Endothelial cell of umbilical vein (primary cell): ENCODE measurements around the gene CFHR2. TPM values are rescaled to one million over a fixed set of nuclear protein-coding genes. Genes with fewer than 3 reads are reported as not detected.
"Not testable (repeated sequence)": the region's sequence is repeated elsewhere in the genome, so short reads cannot be mapped to it uniquely, and the experiment has no call there.

Source experiments
- BruUV-seq: library from RNA; stranded (reverse); fragments of 400-500 nt; replicated peaks from 2 replicates; lab custom pipeline; 2021; lab: Mats Ljungman, UMichigan
- CTCF ChIA-PET: fragments of 300-600, 350-600 bp; sonication (Branson Sonifier 250); formaldehyde crosslinking; loops from one replicate; lab custom pipeline; 2021; ENCODE audit warnings: antibody characterized with exemption, inconsistent platforms; lab: Charles Lee
- POLR2A ChIA-PET: fragments of 300-600, 350-600 bp; sonication (Branson Sonifier 250); formaldehyde crosslinking; loops from one replicate; lab custom pipeline; 2021; ENCODE audit warnings: antibody characterized with exemption, inconsistent platforms; lab: Charles Lee
- DNase-seq: peaks from one replicate; pipeline ENCODE4 v3.0.0-alpha.2; 2011; ENCODE audit warnings: low read depth, low spot score
- FAIRE-seq: peaks from 2 replicates; lab custom pipeline; 2011; peaks lifted over from hg19 to GRCh38; lab: Jason Lieb, UNC
- H2AFZ ChIP-seq: 2 replicates; pipeline ENCODE4 v1.6.0; 2012; ENCODE audit warnings: low read depth, low read length, control low read depth, inconsistent platforms
- H3K27ac ChIP-seq: 2 replicates; pipeline ENCODE4 v1.5.1; 2011; ENCODE audit warnings: low read depth, mild to moderate bottlenecking, control low read depth, low read length, moderate library complexity; ENCODE audit not compliant: insufficient read depth
- H3K27me3 ChIP-seq, 2 experiments: 2 replicates each; pipeline versions ENCODE4 v1.6.0 to v1.6.1; 2011; ENCODE audit warnings: low read length in 2 of 2, mixed read lengths in 1 of 2; ENCODE audit not compliant: control insufficient read depth in 2 of 2, insufficient read depth in 2 of 2
- H3K36me3 ChIP-seq, 2 experiments: 2 replicates in 1 of 2; 3 replicates in 1 of 2; pipeline ENCODE4 v1.5.1; 2011; ENCODE audit warnings: low read length in 2 of 2, mild to moderate bottlenecking in 1 of 2, moderate library complexity in 1 of 2; ENCODE audit not compliant: control insufficient read depth in 2 of 2, insufficient read depth in 2 of 2; ENCODE audit errors: extremely low read depth in 1 of 2
- H3K4me1 ChIP-seq: 3 replicates; pipeline ENCODE4 v1.5.1; 2011; ENCODE audit warnings: mild to moderate bottlenecking, low read length; ENCODE audit not compliant: control insufficient read depth, insufficient read depth; ENCODE audit errors: extremely low read depth
- H3K4me2 ChIP-seq: 2 replicates; pipeline ENCODE4 v1.6.1; 2011; ENCODE audit warnings: low read length, control low read depth, mixed read lengths; ENCODE audit not compliant: insufficient read depth
- H3K4me3 ChIP-seq, 3 experiments: fragments of 200-600 bp in 1 of 3; sonication (generic), shearing (Covaris generic) in 1 of 3; replicated peaks in 1 of 3; 2 replicates each; pipeline ENCODE4 v1.5.1; 2011 to 2016; ENCODE audit warnings: control low read depth in 3 of 3, low read length in 3 of 3, mild to moderate bottlenecking in 2 of 3, inconsistent platforms in 1 of 3, low read depth in 1 of 3, moderate library complexity in 1 of 3; ENCODE audit not compliant: insufficient read depth in 1 of 3
- H3K79me2 ChIP-seq: 2 replicates; pipeline ENCODE4 v1.6.0; 2012; ENCODE audit warnings: low read length, inconsistent platforms; ENCODE audit not compliant: control insufficient read depth, insufficient read depth
- H3K9ac ChIP-seq: replicated peaks from 2 replicates; pipeline ENCODE3; 2011; ENCODE audit warnings: low read length, control low read depth; ENCODE audit not compliant: insufficient read depth; ENCODE audit errors: extremely low read depth
- H3K9me1 ChIP-seq: replicated peaks from 3 replicates; pipeline ENCODE4 v1.6.0; 2011; ENCODE audit warnings: mild to moderate bottlenecking, low read length; ENCODE audit not compliant: control insufficient read depth, insufficient read depth; ENCODE audit errors: extremely low read depth
- H3K9me3 ChIP-seq: replicated peaks from 2 replicates; pipeline ENCODE4 v1.5.1; 2012; ENCODE audit warnings: low read length, inconsistent platforms; ENCODE audit not compliant: control insufficient read depth, insufficient read depth
- H4K20me1 ChIP-seq: replicated peaks from 2 replicates; pipeline ENCODE3; 2011; ENCODE audit warnings: mild to moderate bottlenecking, low read length; ENCODE audit not compliant: control insufficient read depth, insufficient read depth; ENCODE audit errors: extremely low read depth
- EZH2 ChIP-seq: IDR thresholded peaks from 2 replicates; pipeline ENCODE4 v1.6.1; 2012; ENCODE audit warnings: borderline replicate concordance, low read depth, mild to moderate bottlenecking, moderate library complexity, low read length, inconsistent platforms; ENCODE audit not compliant: severe bottlenecking
- FOS ChIP-seq: IDR thresholded peaks from 2 replicates; pipeline ENCODE4 v1.6.1; 2011; ENCODE audit warnings: mild to moderate bottlenecking, low read length, moderate library complexity, borderline replicate concordance; ENCODE audit not compliant: insufficient read depth
- GATA2 ChIP-seq: IDR thresholded peaks from 2 replicates; pipeline ENCODE4 v1.7.0; 2011; ENCODE audit warnings: low read depth, mild to moderate bottlenecking, moderate library complexity, mixed read lengths, low read length; ENCODE audit not compliant: insufficient read length, insufficient read depth
- JUN ChIP-seq: IDR thresholded peaks from 2 replicates; pipeline ENCODE4 v1.6.1; 2011; ENCODE audit warnings: borderline replicate concordance, low read depth; ENCODE audit not compliant: insufficient read length, insufficient read depth
- MYC ChIP-seq: IDR thresholded peaks from one replicate; pipeline ENCODE4 v1.6.1; 2011; ENCODE audit warnings: mild to moderate bottlenecking, low read depth, low read length
- POLR2A ChIP-seq: IDR thresholded peaks from 2 replicates; pipeline ENCODE4 v1.6.1; 2012; ENCODE audit warnings: low read depth, mild to moderate bottlenecking, control low read depth, low read length
- POLR2AphosphoS5 ChIP-seq: IDR thresholded peaks from 2 replicates; pipeline ENCODE4 v1.6.1; 2012; ENCODE audit warnings: low read depth, mild to moderate bottlenecking, control low read depth, low read length, moderate library complexity; ENCODE audit not compliant: insufficient read depth
- dilution Hi-C: fragments of 300-500 bp; cut with MboI; formaldehyde crosslinking; loops from one replicate; pipeline ENCODE4 v1.15.0; 2019; ENCODE audit warnings: low sequenced_read_pairs; ENCODE audit not compliant: extremely low pct_ligation_motif_present
- intact Hi-C: fragments of 100-400 bp; cut with micrococcal nuclease; formaldehyde crosslinking; loops from one replicate; pipeline ENCODE4 v1.10.0; 2022
- polyA plus RNA-seq, 4 experiments: library from polyadenylated mRNA; depleted of rRNA in 3 of 4; stranded (reverse) in 3 of 4; unstranded in 1 of 4; fragments of >200 nt; gene quantifications; 2 replicates each; pipeline versions ENCODE4 v1.2.1 to v1.2.3, GENCODE V29; 2011 to 2012; ENCODE audit warnings: missing spikeins in 1 of 4
- total RNA-seq: library from RNA; stranded (reverse); gene quantifications from 2 replicates; pipeline ENCODE4 v1.2.3, GENCODE V29; 2021
- TF ChIP-seq, protein P1 (sequence below): IDR thresholded peaks from 2 replicates; pipeline ENCODE4 v1.6.1; 2011; ENCODE audit not compliant: insufficient read depth, insufficient read length
- TF ChIP-seq, protein P2 (sequence below), 2 donors: IDR thresholded peaks; 1 replicate in 1 of 2; 2 replicates in 1 of 2; pipeline ENCODE4 v1.5.1; 2011; ENCODE audit warnings: low read length in 2 of 2, mild to moderate bottlenecking in 2 of 2, moderate library complexity in 2 of 2, control low read depth in 1 of 2, inconsistent platforms in 1 of 2, low read depth in 1 of 2; ENCODE audit not compliant: insufficient read depth in 1 of 2; ENCODE audit errors: extremely low read depth in 1 of 2

CFHR2 gene
- total and polyA plus RNA-seq, 2 donors (not counting 3 experiments of a cell fraction or from before 2014, with no cell fraction given): not detected

DNA sequence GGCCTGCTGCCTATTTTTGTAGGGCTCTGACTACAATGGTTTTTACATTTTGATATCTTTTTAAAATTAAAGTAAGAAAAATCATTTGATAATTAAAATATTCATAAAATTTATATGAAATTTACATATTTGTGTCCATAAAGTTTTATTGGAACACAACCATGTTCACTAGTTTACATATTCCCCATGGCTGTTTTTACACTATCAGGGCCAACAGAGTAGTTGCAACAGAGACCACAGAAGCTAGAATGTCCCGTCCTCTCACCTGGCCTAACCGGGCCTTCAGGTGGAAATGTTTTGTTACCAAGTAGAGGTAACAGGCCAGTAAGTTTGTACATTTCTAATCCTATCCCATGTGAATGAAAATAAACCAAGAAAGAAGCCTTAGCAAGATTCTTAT, 10.7 kb upstream of the CFHR2 start:
- not testable (repeated sequence) for H3K9me1 ChIP-seq, H3K4me2 ChIP-seq

DNA sequence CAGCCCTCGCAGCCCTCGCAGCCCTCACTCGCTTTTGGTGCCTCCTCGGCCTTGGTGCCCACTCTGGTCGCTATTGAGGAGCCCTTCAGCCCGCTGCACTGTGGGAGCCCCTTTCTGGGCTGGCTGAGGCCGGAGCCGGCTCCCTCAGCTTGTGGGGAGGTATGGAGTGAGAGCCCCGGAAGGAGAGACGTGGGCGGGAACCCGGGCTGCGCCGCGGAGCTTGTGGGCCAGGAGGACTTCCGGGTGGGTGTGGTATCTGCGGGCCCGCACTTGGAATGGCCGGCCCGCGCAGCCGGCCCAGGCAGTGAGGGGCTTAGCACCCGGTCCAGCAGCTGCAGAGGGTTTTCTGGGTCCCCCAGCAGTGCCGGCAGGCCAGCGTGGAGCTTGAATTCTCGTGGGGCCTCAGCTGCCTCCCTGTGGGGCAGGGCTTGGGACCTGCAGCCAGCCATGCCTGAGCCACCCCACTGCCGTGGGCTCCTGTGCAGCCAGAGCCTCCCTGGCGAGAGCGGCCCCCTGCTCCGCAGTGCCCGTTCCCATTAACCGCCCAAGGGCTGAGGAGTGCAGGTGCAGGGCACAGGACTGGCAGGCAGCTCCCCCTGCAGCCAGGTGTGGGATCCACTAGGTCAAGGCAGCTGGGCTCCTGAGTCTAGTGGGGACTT, 9.9 kb upstream of the CFHR2 start:
- H3K9me1 ChIP-seq: no peaks in the 10 kb centered on the region
- H4K20me1 ChIP-seq: no peaks in the 10 kb centered on the region
- ChIA-PET POLR2A (no interaction called here), CTCF (no interaction called here)
- H3K36me3 ChIP-seq: no peaks in the 10 kb centered on the region
- FAIRE-seq (no peak), DNase-seq (no peak)
- intact Hi-C loops: no loop called here
- H3K9ac ChIP-seq: no peak overlapping the region
- dilution Hi-C loops: no loop called here
- no TSS peak for BruUV-seq
- no peak overlapping the region for H2AFZ ChIP-seq
- no peaks in the 10 kb centered on the region for H3K79me2 ChIP-seq
- no peak overlapping the region for H3K4me2 ChIP-seq
- no peak for TF ChIP-seq JUN
- TF ChIP-seq, protein P1, sequence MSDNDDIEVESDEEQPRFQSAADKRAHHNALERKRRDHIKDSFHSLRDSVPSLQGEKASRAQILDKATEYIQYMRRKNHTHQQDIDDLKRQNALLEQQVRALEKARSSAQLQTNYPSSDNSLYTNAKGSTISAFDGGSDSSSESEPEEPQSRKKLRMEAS: no peak
- no peak for TF ChIP-seq EZH2
- TF ChIP-seq FOS: no peak
- no peak for TF ChIP-seq POLR2AphosphoS5
- TF ChIP-seq, protein P2, sequence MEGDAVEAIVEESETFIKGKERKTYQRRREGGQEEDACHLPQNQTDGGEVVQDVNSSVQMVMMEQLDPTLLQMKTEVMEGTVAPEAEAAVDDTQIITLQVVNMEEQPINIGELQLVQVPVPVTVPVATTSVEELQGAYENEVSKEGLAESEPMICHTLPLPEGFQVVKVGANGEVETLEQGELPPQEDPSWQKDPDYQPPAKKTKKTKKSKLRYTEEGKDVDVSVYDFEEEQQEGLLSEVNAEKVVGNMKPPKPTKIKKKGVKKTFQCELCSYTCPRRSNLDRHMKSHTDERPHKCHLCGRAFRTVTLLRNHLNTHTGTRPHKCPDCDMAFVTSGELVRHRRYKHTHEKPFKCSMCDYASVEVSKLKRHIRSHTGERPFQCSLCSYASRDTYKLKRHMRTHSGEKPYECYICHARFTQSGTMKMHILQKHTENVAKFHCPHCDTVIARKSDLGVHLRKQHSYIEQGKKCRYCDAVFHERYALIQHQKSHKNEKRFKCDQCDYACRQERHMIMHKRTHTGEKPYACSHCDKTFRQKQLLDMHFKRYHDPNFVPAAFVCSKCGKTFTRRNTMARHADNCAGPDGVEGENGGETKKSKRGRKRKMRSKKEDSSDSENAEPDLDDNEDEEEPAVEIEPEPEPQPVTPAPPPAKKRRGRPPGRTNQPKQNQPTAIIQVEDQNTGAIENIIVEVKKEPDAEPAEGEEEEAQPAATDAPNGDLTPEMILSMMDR (IDR thresholded peaks at IDR 0.05; ENCODE audit: extremely low read depth in 1 of 2, insufficient read depth in 1 of 2, low read depth in 1 of 2, low read length in 2 of 2): no peak
- TF ChIP-seq GATA2: no peak
- TF ChIP-seq POLR2A: no peak
- TF ChIP-seq MYC: no peak
- H3K9me3 ChIP-seq: no peaks in the 10 kb centered on the region
- no peak overlapping the region for H3K4me3 ChIP-seq
- H3K27ac ChIP-seq: no peak overlapping the region
- H3K4me1 ChIP-seq: no peaks in the 10 kb centered on the region
- no peaks in the 10 kb centered on the region for H3K27me3 ChIP-seq

More for the DNA sequence above, 10.7 kb upstream of the CFHR2 start:
- H3K79me2 ChIP-seq, H3K27me3 ChIP-seq, H3K36me3 ChIP-seq, H3K9ac ChIP-seq, CTCF ChIA-PET, dilution Hi-C loops, POLR2A ChIA-PET, H3K4me3 ChIP-seq, H3K27ac ChIP-seq, H4K20me1 ChIP-seq, intact Hi-C loops, H3K4me1 ChIP-seq, FAIRE-seq, H2AFZ ChIP-seq, BruUV-seq, H3K9me3 ChIP-seq, DNase-seq: not testable (repeated sequence)

DNA sequence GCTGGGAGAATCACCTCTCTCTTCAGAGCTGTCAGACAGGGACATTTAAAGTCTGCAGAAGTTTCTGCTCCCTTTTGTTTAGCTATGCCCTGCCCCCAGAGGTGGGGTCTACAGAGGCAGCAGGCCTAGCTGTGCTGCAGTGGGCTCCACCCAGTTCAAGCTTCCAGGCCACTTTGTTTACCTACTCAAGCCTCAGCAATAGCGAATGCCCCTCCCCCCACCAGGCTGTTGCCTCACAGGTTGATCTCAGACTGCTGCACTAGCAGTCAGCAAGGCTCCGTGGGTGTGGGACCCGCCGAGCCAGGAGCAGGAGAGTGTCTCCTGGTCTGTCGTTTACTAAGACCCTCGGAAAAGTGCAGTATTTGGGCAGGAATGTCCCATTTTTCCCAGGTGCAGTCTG, 2.1 kb upstream of the CFHR2 start:
- DNase-seq, H3K9me1 ChIP-seq, H3K79me2 ChIP-seq, dilution Hi-C loops, CTCF ChIA-PET, H3K27me3 ChIP-seq, FAIRE-seq, H3K9ac ChIP-seq, H3K4me1 ChIP-seq, POLR2A ChIA-PET, H3K36me3 ChIP-seq, H3K4me2 ChIP-seq, H3K27ac ChIP-seq, intact Hi-C loops, BruUV-seq, H4K20me1 ChIP-seq, H3K4me3 ChIP-seq, H3K9me3 ChIP-seq, H2AFZ ChIP-seq: not testable (repeated sequence)
